Stimulated activated CD8-positive, alpha-beta memory T cell treated with anti-CD3 and anti-CD28 coated beads, Interleukin-15, amount 100 ng/mL, for 24 hours (primary cell): Measurements from ENCODE around the gene ATXN3L.
"Not testable (repeated sequence)": the region's sequence is repeated elsewhere in the genome, so short reads cannot be mapped to it uniquely, and the experiment has no call there.

Source experiments
- DNase-seq: peaks from one replicate; pipeline ENCODE4 v3.0.0-alpha.2; 2020; ENCODE audit warnings: low read depth

Gene ATXN3L

DNA sequence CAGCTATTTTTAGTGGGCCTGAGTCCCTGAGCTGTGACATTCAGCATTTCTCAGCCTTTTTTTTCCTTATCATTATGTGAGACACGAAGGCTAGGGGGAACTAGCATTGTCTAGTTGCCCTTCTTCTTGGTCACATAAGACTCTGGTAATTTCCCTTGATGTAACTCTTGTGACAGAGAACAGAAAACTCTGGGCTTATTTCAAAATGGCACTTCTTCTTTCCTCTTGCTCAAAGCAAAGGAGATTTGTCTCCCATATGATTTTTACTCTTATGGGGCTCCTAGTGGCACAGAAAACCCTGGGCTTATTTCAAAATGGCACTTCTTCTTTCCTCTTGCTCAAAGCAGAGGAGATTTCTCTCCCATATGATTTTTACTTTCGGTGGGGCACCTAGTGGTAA is 14.7 kb downstream of the ATXN3L start:
- no peak for DNase-seq

DNA sequence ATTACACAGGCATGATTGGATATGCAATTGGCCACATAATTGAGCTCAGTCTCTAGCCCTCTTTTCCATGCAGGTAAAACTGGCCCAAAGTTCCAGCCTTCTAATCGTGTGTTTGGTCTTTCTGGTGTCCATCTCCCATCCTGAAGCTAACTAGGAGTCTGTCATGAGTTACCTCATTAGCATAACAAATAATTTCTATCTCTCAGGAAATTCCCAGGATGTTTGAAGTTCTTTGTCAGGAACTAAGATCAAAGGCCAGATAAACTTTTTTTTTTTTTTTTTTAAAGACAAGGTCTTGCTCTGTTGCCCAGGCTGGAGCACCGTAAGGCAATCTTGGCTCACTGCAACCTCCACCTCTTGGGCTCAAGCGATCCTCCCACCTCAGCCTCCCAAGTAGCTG is 15.8 kb downstream of the ATXN3L start:
- DNase-seq = no peak

DNA sequence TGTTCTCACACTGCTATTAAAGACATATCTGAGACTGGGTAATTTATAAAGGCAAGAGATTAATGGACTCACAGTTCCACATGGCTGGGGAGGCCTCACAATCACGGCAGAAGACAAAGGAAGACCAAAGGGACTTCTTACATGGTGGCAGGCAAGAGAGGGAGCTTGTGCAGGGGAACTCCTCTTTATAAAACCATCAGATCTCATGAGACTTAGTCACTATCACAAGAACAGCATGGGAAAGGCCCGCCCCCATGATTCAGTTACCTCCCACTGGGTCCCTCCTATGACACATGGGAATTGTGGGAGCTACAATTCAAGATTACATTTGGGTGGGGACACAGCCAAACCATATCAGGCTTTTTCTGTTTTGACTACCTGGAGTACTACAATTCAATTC is 16.6 kb downstream of the ATXN3L start:
- DNase-seq = not testable (repeated sequence)

DNA sequence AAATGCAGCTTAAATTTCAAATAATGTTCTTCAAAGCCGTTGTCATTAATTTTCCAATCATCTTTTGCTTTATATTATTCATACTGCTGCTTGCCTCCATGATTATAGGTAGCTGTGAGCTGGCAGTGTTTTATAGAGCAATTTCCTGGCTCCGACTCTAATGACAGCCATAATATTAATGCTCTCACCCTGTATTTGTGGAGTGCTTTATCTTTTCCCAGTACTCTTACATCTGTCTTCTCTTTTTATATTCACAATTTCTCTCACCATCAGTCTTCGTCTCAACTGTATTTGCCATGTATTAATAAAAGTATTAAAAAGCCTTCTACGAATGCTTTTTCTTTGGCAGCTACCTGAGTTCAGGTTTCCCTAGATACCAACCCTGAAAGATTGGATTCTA is 21.0 kb downstream of the ATXN3L start:
- no peak for DNase-seq

DNA sequence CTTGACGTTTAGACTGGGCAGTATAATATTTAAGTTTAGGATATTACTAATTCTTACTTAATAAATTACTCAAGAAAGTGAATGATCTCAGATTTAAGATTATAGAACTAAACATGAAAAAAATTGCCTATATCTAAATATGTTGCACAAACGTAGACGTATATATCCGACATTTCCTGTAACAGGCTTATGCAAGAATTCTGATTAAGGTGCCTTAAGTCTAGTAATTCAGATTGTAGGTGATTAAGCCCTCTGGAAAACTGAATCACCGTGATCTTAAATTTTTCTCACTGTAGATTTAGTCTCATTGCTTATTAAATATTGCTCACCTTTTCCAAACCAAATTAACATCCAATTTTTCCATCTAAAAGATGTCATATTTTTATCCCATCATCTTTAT is 24.0 kb downstream of the ATXN3L start:
- DNase-seq = no peak

DNA sequence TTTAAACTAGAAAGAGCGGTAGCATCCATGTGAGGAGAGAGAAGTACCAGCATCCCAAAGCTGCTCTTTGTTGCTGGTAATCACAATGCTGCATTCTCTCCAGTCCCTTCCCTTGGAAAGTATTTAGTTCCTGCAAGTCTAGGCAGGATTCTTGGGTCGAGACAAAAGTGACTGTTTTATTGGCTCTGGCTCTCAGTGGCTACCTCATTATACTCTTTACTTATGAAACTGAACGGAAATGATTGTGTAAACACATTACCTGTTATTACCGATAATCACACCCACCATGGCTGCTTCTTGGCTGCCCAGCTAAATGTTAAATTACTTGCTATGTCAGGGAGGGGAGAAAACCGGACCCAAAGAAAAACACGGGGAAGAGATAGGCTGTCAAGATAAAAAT is 26.2 kb downstream of the ATXN3L start:
- DNase-seq = no peak

DNA sequence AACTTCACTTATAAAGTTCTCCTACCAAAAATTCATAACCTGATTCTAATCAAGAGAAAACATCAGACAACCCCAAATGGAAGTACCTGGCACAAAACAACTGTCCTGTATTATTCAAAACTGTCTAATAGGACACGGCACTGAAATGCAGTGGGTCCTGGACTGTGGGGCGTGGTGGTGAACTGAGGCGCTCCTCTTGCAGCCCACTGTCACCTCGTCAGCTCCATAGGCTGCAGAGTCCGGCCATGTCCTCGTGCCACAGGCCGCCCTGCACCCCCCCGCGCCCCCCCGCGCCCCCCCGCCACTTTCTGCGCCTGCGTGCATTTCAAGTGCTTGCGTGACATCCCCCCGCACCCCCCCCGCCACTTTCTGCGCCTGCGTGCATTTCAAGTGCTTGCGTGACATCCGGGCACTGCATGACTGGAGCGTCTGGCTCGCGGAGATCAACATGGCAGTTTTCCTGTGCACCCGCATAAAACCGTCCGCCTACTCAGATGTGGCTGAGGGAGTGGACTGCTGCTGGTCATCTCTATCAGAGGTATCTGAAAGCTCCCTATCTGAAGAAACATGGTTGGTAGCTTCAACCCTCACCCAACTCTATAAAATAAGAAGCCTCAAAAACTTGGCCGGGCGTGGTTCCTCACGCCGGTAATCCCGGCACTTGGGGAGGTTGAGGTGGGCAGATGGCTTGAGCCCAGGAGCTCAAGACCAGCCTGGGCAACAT is 28.8 kb downstream of the ATXN3L start:
- DNase-seq = no peak

DNA sequence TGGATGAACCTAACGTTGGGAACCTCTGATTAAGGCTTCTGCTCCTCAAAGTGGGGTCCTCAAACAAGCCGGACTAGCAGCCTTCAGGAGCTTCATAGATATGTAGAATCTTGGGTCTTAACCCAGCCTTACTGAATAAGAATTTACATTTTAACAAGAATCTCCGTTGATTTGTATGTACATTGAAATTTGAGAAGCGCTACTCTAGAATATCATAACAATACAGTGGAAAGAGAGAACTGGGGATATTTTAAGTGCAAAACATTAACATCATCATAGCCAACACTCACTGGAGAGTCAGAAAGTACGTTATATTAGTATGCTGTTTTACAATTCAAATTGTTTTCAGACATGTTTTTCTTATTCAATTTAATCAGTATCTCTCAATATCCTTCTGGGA is 31.2 kb downstream of the ATXN3L start:
- DNase-seq = no peak

DNA sequence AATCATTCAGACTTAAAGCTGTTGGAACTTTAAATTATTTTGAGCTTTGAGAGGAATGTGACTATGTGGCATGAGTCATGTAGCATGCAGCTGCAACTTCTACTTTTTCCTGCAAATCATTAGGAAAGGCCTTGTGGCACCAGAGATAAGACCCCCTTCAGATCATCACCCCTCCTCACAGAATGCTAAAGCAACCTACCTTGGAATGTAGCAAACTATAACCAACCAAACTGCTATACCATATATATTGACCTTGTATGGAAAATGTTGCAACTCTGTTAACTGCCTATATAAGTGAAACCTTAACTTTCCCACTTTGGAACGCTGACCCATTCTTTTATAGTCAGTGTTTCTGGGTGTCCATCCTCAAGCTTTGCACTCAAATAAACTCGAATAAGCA is 32.0 kb downstream of the ATXN3L start:
- no peak for DNase-seq

DNA sequence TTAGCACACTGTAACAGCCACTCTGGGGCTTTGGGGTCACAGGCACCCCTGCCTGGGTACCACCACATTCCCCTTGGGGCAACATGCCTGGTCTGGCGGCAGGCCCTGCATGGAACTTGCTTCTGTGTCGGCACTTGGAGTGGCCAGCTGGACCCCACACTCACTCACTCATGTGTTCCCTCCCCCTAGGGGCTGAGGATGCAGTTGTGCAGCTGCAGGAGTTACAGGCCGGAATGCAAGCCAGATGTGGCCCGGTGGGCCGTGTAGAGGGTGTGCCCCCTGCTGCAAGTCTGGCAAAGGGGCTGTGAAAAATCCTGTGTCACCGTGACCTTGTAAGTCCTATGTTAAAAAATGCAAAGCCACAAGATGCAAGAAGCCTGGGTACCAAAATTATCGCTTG is 34.2 kb downstream of the ATXN3L start:
- no peak for DNase-seq

DNA sequence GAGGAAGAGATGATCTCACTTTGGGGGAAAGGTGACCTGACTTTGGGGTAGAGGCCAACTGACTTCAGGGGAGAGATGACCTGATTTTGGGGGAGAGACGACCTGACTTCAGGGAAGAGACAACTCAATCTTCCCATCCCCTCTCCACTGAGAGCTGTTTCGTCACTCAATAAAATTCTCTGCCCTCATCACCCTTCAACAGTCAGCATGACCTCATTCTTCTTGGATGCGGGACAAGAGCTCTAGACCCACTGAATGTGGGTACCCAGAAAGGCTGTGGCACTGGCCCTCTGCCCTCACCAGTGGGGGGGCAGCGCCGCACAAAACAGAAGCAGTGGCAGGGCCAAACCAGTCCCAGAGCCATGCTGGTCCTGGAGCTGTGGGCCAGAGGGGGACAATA is 34.6 kb downstream of the ATXN3L start:
- DNase-seq = no peak

DNA sequence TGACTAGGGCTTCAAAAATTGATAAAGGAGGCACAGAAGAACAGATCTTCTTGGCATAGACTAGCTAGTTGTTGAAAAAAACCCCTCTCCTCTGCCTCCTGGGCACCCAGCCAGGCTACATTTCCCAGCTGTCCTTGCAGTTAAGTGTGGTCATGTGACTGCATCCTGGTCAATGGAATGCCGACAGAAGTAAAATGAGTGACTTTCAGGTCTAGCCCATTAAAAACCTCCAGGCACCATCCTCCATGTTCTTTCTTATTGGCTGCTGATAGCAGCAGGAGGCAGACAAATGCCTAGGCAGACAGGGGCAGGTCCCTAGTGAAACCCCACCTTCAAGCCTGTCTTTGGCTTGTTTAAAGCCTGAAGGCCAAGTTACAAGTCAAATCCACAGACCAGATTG is 35.3 kb downstream of the ATXN3L start:
- DNase-seq = no peak

DNA sequence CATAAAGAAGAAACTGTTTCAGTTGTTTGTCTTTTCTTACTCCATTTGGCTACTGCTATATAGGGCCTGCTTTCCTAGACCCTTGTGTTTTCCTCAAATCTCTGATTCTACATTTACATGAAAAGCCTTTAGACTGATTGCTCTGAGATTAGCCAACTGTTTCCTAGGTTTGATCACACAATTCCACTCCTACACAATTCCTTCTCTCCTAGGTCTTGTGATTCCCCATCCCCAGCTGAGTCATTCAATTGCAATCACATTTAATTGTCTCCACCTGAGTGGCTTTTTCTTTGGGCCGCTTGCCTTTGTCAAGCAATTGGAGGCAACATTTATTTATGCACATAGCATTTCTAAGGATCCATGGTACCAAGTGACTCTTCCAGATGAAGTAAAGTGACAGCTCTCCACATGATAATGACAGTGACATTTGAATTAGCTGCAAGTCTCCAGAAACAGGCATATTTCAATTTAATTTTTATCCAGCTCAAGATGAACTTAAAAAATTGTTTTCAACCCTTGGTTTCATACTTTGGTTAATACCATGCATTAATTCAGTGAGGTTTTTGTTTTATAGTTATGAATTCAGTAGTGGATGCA is 35.8 kb downstream of the ATXN3L start:
- DNase-seq = no peak

DNA sequence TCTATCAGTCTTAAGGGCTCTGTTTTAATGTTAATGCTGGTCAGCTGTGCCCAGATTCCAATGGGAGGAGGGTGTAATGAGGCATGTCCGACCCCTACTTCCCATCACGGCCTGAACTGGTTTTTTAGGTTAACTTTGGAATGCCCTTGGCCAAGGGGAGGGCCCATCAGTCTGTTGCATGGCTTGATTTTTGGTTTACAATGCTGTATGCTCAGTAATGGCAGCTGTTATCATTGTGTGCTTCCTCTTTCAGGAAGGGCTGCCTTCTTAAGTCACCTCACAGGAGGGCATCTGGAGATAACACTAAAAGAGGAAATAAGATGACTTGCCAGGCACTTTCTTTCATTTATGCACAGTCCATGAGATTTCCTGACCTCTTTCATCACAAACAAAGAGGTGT is 36.3 kb downstream of the ATXN3L start:
- DNase-seq = no peak

DNA sequence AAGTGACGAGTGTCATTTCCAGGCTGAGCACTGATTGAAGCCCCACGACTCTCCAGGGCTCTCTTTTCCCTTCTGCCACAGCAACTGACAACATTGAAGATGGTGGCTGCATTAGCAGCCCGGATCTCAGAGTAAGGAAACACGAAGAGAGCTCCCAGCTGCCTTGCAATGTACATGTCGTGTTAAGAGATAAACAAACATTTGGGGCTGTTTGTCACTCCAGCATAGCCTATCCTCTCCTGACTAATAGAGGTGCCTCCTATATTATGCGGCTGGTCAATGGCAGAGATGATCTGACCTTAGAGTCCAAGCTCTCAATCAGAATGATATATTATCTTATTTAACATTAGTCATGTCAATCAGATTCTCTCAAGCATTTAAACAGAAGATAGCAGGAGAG is 38.6 kb downstream of the ATXN3L start:
- DNase-seq = no peak

DNA sequence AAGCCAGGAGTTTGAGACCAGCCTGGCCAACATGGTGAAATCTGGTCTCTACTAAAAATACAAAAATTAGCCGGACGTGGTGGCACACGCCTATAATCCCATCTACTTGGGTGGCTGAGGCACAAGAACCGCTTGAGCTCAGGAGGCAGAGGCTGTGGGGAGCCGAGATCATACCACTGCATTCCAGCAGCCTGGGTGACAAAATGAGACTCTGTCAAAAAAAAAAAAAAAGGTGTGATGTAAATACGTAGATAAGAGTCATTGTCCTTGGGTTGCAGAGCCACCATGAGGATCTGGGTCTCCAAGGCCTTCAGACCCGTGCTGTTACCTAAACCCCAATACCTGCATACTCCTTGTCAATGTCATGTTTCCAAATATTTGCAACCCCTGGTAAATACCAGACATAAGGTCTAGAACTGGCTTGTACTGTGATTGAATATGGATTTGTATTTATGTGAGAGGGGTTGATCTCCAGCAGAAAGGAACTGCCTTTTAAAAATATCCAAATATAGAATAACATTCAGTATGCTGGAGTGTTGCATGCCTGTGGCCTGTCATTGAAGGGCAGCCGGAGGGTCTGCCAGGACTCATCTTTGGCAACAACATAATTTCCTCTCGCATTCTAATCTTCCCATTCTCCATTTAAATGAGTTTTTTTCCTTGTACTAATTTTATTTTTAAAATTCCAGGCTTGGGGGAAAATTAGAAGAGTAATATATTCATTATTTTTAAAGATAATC is 40.4 kb downstream of the ATXN3L start:
- no peak for DNase-seq

DNA sequence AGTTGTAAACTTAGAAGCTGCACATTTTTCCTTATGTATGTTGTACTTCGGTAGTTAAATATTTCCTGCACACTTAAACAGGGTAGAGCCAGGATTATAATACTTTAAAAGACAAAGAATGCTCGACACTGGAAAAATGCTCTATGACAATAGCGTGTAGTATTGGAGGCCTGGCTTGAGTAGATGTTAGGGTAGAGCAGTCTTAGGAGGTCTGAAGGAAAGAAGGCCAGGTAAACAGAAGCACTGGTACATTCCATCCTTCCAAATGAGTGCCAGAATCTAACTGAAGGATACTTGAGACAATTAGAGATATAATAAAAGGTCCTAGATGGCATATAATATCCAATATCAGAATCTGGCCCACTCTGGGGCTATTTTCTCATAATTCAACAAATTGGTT is 42.3 kb downstream of the ATXN3L start:
- no peak for DNase-seq

DNA sequence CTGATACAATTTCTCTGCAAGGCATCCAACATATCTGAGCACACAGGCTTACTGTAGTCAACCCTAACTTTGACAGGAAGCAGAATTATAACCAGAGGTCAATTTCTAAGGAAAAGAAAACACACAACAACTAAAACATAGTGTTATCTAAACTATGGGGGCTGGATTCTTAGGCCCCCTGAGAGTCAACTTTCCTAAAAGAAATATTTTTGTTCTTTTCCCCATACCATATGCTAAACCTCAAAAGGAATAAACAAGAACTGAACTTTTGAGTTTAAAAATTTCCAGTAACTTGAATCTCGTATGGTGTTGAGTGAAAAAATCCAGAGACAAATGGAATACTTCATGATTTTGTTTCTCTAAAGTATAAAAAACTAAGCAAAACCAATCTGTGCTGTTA is 42.9 kb downstream of the ATXN3L start:
- DNase-seq = no peak

DNA sequence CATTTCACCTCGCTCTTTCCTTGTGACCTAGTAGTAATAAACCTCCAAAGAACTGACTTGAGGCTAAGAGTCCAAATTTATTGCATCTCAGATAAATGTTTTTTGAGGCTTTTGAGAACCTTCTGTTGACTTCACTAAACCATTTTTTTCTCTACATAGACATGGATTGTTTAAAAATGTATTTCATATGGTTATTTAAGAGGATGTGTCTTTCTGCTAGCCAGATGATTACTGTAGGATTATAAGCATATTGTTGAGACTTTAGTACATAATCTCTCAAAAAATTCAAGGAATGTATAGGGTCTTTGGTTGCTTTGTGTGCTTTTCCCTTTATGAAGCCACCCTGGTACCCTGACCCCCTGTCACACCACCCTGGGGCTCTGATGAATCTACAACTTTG is 44.8 kb downstream of the ATXN3L start:
- no peak for DNase-seq

DNA sequence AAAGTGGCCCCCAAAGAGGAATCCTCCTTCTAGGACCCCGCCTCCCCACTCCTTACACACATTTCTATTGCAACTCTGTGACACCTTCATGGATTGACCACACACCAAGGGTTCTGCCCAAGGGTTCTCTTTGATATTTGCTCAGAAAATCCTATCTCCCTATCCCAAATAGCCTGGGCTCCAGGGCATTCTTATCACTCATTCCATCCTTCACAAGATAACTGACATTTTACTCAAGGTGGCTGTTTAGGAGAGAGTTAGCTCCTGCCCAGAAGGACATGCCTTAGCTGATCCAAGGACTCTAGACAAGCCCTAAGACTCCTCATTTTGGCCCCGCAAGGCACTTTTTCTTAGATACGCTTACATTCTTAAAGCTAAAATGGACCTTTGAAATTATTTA is 47.4 kb downstream of the ATXN3L start:
- no peak for DNase-seq

DNA sequence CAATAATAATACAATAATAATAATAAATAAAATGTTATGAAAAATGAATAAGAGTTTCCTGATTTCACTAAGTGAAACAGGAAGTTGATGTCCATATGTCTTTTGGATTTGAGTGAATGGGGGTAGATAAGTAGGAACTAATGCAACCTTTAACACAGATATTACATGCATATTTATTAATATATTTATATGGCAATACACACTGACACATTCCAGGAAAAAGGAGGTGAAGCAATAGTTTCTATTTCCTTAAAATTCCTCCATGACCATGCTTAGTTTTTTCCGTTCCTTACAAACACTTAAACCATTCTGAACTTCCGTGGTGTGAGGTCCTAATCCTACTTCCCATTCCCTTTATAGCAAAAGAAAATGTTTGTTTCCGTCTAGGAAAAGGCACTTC is 48.3 kb downstream of the ATXN3L start:
- no peak for DNase-seq

DNA sequence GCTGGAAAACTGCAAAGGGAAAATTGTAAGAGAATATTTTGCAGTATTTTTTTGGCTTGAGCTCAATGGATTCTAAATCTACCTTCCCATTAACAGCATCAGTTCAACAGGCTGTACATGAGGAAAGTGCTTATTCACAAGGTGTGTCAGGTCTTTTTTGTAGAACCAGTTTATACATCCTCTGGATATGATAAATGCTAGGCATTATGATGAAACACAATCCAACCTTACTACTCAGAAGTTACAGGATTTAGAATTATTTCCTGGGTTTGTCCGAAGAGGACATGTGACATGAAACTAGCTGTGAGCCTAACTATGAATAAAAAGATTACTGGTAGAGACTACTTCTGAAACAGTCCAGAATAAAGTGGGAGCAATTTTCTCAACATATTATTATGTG is 49.5 kb downstream of the ATXN3L start:
- no peak for DNase-seq

DNA sequence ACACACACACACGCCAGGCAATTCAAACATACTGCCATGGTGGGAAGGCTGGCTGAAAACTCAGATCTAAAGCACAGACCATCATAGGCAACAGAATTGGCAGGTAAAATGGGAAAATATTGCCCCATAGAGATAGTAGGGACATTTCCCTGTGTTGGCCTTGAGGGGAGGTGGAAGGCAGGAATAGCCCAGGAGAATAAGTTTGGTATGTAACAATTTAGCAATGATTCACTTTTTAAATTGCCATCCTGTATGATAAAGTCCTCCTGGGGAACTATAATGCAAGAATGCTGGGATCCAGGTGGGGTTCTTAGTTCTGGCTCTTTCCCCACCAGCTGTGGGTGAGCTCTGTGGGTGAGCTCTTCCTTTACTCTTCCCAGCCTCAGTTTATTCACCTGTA is 51.0 kb downstream of the ATXN3L start:
- no peak for DNase-seq
